Upper lobe of left lung (tissue), 4 donors: ENCODE results near the gene CDC25B.

Source experiments
- CTCF ChIP-seq, 6 experiments: fragments of 450-650 bp in 4 of 6; fragments of 200-600 bp in 2 of 6; sonication (generic) in 2 of 6; IDR thresholded peaks; one replicate each; pipeline ENCODE4 v1.5.1; 2016 to 2019; ENCODE audit warnings: antibody characterized with exemption in 6 of 6
- EP300 ChIP-seq, 4 donors: sonication (generic); formaldehyde crosslinking; IDR thresholded peaks; one replicate each; pipeline ENCODE4 v1.5.1; 2017; ENCODE audit warnings: antibody characterized with exemption in 4 of 4, control low read depth in 2 of 4
- POLR2A ChIP-seq, 4 donors: fragments of 450-650 bp; IDR thresholded peaks; one replicate each; pipeline ENCODE4 v1.5.1; 2016 to 2017; ENCODE audit warnings: antibody characterized with exemption in 4 of 4, mild to moderate bottlenecking in 2 of 4
- POLR2AphosphoS5 ChIP-seq, 2 donors: sonication (generic); formaldehyde crosslinking; IDR thresholded peaks; one replicate each; pipeline ENCODE4 v1.5.1; 2017; ENCODE audit warnings: antibody characterized with exemption in 2 of 2

- no peak for TF ChIP-seq CTCF (IDR thresholded peaks at IDR 0.05)
- no peak for TF ChIP-seq EP300 (IDR thresholded peaks at IDR 0.05)
- TF ChIP-seq POLR2A (IDR thresholded peaks at IDR 0.05): no peak
- no peak for TF ChIP-seq POLR2AphosphoS5 (IDR thresholded peaks at IDR 0.05)
Measured at GRCh38 chr20:3814928-3815495, 18.9 kb downstream of the CDC25B start.
